ENCODE results near the gene KLHDC1. TPM values are rescaled to one million over a fixed set of nuclear protein-coding genes. Genes with fewer than 3 reads are reported as not detected.
"Not testable (repeated sequence)": the region's sequence is repeated elsewhere in the genome, so short reads cannot be mapped to it uniquely, and the experiment has no call there.

The KLHDC1 gene
- polyA plus RNA-seq, 1 donor (not counting 4 experiments of a cell fraction or from before 2014, with no cell fraction given) = 0.50 TPM

- Histone ChIP-seq H4K20me1 (ENCODE audit: control insufficient read depth, extremely low read depth, insufficient read depth, low read length) (no peaks in the 10 kb centered on the region), H3K9me1 (ENCODE audit: control insufficient read depth, extremely low read depth, insufficient read depth, low read length) (no peaks in the 10 kb centered on the region), H3K9ac (ENCODE audit: control insufficient read depth, extremely low read depth, insufficient read depth, low read length) (no peak overlapping the region), H3K4me1 (ENCODE audit: control insufficient read depth, extremely low read depth, insufficient read depth, low read length) (no peaks in the 10 kb centered on the region), H3K36me3 (ENCODE audit: control insufficient read depth in 2 of 2, extremely low read depth in 1 of 2, insufficient read depth in 2 of 2, low read length in 2 of 2) (no peaks in the 10 kb centered on the region), H3K4me3 (ENCODE audit: control insufficient read depth in 2 of 3, extremely low read depth in 1 of 3, insufficient read depth in 2 of 3, low read depth in 1 of 3, low read length in 3 of 3) (no peak overlapping the region), H3K79me2 (ENCODE audit: control insufficient read depth, insufficient read depth, low read length) (no peaks in the 10 kb centered on the region), H2AFZ (ENCODE audit: control insufficient read depth, low read length) (no peak overlapping the region), H3K27me3 (ENCODE audit: control insufficient read depth, extremely low read depth, insufficient read depth, low read length) (no peaks in the 10 kb centered on the region), H3K4me2 (ENCODE audit: control insufficient read depth, extremely low read depth, insufficient read depth, low read depth, low read length) (no peak overlapping the region), H3K27ac (ENCODE audit: control insufficient read depth, insufficient read depth, low read length) (no peak overlapping the region), H3K9me3 (ENCODE audit: control insufficient read depth, low read depth, low read length) (no peaks in the 10 kb centered on the region)
- TF ChIP-seq CTCF (optimal IDR thresholded peaks at IDR 0.05 in 1 of 3, IDR thresholded peaks at IDR 0.05 in 1 of 3, conservative IDR thresholded peaks at IDR 0.05 in 1 of 3; ENCODE audit: extremely low read depth in 1 of 3, insufficient read depth in 2 of 3, low read length in 3 of 3) (no peak), EZH2 (IDR thresholded peaks at IDR 0.05; ENCODE audit: low read length) (no peak)
- FAIRE-seq (no peak), DNase-seq (ENCODE audit: low read depth, low spot score) (no peak)
- dilution Hi-C loops (cut with MboI; ENCODE audit: extremely low pct_ligation_motif_present, low sequenced_read_pairs) = no loop called here
Measured at GRCh38 chr14:49732896-49733295, 40.0 kb downstream of the KLHDC1 start.

- Histone ChIP-seq H3K27me3 (ENCODE audit: control insufficient read depth, extremely low read depth, insufficient read depth, low read length) (no peaks in the 10 kb centered on the region), H4K20me1 (ENCODE audit: control insufficient read depth, extremely low read depth, insufficient read depth, low read length) (no peaks in the 10 kb centered on the region), H3K4me2 (ENCODE audit: control insufficient read depth, extremely low read depth, insufficient read depth, low read depth, low read length) (no peak overlapping the region), H3K4me3 (ENCODE audit: control insufficient read depth in 2 of 3, extremely low read depth in 1 of 3, insufficient read depth in 2 of 3, low read depth in 1 of 3, low read length in 3 of 3) (no peak overlapping the region), H3K9me3 (ENCODE audit: control insufficient read depth, low read depth, low read length) (no peaks in the 10 kb centered on the region), H3K4me1 (ENCODE audit: control insufficient read depth, extremely low read depth, insufficient read depth, low read length) (no peaks in the 10 kb centered on the region), H3K9ac (ENCODE audit: control insufficient read depth, extremely low read depth, insufficient read depth, low read length) (no peak overlapping the region), H3K79me2 (ENCODE audit: control insufficient read depth, insufficient read depth, low read length) (no peaks in the 10 kb centered on the region), H3K9me1 (ENCODE audit: control insufficient read depth, extremely low read depth, insufficient read depth, low read length) (no peaks in the 10 kb centered on the region), H3K36me3 (ENCODE audit: control insufficient read depth in 2 of 2, extremely low read depth in 1 of 2, insufficient read depth in 2 of 2, low read length in 2 of 2) (no peaks in the 10 kb centered on the region), H3K27ac (ENCODE audit: control insufficient read depth, insufficient read depth, low read length) (no peak overlapping the region), H2AFZ (ENCODE audit: control insufficient read depth, low read length) (no peak overlapping the region)
- DNase-seq (ENCODE audit: low read depth, low spot score) (no peak), FAIRE-seq (no peak)
- TF ChIP-seq CTCF (optimal IDR thresholded peaks at IDR 0.05 in 1 of 3, IDR thresholded peaks at IDR 0.05 in 1 of 3, conservative IDR thresholded peaks at IDR 0.05 in 1 of 3; ENCODE audit: extremely low read depth in 1 of 3, insufficient read depth in 2 of 3, low read length in 3 of 3) (no peak), EZH2 (IDR thresholded peaks at IDR 0.05; ENCODE audit: low read length) (no peak)
- dilution Hi-C loops (cut with MboI; ENCODE audit: extremely low pct_ligation_motif_present, low sequenced_read_pairs) = no loop called here
Measured at GRCh38 chr14:49733836-49734235, 40.9 kb downstream of the KLHDC1 start.

GRCh38 chr14:49735669-49736068 is 42.7 kb downstream of the KLHDC1 start:
- H3K4me2 ChIP-seq (ENCODE audit: control insufficient read depth, extremely low read depth, insufficient read depth, low read depth, low read length); H3K9ac ChIP-seq (ENCODE audit: control insufficient read depth, extremely low read depth, insufficient read depth, low read length); DNase-seq (ENCODE audit: low read depth, low spot score); dilution Hi-C loops (cut with MboI; ENCODE audit: extremely low pct_ligation_motif_present, low sequenced_read_pairs); H4K20me1 ChIP-seq (ENCODE audit: control insufficient read depth, extremely low read depth, insufficient read depth, low read length); H3K27me3 ChIP-seq (ENCODE audit: control insufficient read depth, extremely low read depth, insufficient read depth, low read length); H3K79me2 ChIP-seq (ENCODE audit: control insufficient read depth, insufficient read depth, low read length); H3K36me3 ChIP-seq (ENCODE audit: control insufficient read depth in 2 of 2, extremely low read depth in 1 of 2, insufficient read depth in 2 of 2, low read length in 2 of 2); H3K9me3 ChIP-seq (ENCODE audit: control insufficient read depth, low read depth, low read length); H3K9me1 ChIP-seq (ENCODE audit: control insufficient read depth, extremely low read depth, insufficient read depth, low read length); FAIRE-seq; H3K4me1 ChIP-seq (ENCODE audit: control insufficient read depth, extremely low read depth, insufficient read depth, low read length); H3K4me3 ChIP-seq (ENCODE audit: control insufficient read depth in 2 of 3, extremely low read depth in 1 of 3, insufficient read depth in 2 of 3, low read depth in 1 of 3, low read length in 3 of 3); H2AFZ ChIP-seq (ENCODE audit: control insufficient read depth, low read length); H3K27ac ChIP-seq (ENCODE audit: control insufficient read depth, insufficient read depth, low read length): not testable (repeated sequence)

All from keratinocyte (primary cell).